OCI-LY1 (cell line): ENCODE measurements around the gene RNF168.
"Not testable (repeated sequence)": the region's sequence is repeated elsewhere in the genome, so short reads cannot be mapped to it uniquely, and the experiment has no call there.

Source experiments
- CTCF ChIP-seq: fragments of 200-600 bp; sonication (generic), shearing (Covaris generic); IDR thresholded peaks from 2 replicates; pipeline ENCODE4 v1.5.1; 2017; ENCODE audit warnings: mild to moderate bottlenecking, antibody characterized with exemption, low read length, moderate library complexity, mixed read lengths
- EZH2 ChIP-seq: fragments of 200-600 bp; sonication (generic), shearing (Covaris generic); IDR thresholded peaks from 2 replicates; pipeline ENCODE4 v1.8.0; 2017; ENCODE audit warnings: borderline replicate concordance, mixed run types, mild to moderate bottlenecking, antibody characterized with exemption, low read length, moderate library complexity, mixed read lengths

- not testable (repeated sequence) for TF ChIP-seq CTCF, EZH2
Observed at GRCh38 chr3:196511646-196512425, 8.3 kb upstream of the RNF168 start.
